Activated naive CD4-positive, alpha-beta T cell treated with Interleukin-2 at 50 U/mL for 16 hours (primary cell): Measurements from ENCODE around the gene FOSL1.

ENCODE experiments used
- DNase-seq: peaks from one replicate; pipeline ENCODE4 v3.0.0-alpha.2; 2020

FOSL1 gene

DNA sequence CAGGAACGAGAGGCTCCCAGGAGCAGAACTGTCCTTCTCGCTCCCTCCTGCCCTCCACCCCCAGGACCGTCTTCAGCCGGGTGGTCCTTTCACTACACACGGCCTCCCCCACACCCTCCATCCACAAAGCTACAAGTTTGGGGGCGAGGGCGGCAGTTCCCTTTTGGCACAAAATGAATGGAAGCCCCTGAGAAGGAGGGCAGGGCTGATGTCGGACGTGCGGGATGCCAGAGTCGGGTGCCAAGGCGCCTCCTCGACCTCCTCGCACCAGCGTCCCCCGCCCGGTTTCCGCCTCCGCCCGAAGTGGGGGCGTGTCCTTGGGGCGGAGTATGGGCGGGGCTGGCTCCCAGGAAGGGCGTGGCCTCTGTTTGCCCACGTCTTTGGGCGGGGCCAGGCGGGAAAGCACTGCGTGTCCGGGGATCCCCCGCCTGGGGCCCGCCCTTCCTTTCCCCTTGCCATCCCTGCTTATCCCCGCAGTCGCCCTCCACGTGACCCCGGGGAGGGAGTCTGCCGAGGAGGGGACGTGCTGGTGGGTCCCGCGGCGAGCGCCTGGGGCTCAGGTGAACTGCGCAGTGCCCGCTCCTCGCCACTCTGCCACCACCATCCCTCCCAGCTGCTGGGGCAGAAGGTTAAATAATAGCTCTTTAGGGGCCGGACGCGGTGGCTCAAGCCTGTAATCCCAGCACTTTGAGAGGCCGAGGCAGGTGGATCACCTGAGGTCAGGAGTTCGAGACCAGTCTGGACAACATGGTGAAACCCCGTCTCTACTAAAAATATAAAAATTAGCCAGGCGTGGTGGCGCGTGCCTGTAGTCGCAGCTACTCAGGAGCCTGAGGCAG, 26.7 kb downstream of the FOSL1 start:
- DNase-seq: peak; percentile 95

DNA sequence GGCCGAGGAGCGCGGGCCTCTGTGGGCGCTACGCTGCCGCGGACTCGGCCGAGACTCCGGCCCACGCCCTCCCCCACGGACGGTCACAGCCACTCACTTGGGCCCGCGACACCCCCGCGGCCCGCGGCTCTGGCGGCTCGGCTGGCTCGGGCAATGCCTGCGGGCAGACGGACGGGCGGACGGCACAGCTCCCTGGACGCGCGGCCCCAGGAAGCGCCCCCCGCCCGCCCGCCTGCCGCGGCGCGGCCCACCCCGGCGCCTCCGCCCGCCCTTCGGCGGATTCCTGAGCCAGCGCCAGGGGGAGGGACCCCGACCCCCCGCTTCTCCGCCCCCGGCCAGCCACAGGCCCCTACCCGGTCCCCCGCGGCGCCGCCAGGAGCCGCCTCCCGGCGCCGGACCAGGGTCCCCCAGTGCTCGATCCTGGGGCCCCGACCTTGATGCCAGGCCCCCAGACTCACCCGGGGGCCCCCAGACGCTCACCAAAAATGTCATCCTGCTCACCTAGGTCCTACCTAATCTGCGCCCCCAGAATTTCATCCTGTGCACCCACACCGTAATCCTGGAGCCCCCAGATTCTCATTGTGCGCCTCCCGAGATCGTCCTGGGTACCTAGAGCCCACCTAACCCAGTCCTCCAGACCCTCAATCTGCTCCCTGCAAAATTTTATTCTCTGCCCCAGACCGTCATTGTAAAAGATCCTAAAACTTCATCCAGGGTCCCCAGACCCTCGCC, 27.4 kb downstream of the FOSL1 start, which contains the start of gene EFEMP2:
Gene EFEMP2, minus strand, starts transcription at position 215 of the 732 bp plus-strand sequence. CDS start 446 bp downstream, outside the sequence.
- DNase-seq: no peak

DNA sequence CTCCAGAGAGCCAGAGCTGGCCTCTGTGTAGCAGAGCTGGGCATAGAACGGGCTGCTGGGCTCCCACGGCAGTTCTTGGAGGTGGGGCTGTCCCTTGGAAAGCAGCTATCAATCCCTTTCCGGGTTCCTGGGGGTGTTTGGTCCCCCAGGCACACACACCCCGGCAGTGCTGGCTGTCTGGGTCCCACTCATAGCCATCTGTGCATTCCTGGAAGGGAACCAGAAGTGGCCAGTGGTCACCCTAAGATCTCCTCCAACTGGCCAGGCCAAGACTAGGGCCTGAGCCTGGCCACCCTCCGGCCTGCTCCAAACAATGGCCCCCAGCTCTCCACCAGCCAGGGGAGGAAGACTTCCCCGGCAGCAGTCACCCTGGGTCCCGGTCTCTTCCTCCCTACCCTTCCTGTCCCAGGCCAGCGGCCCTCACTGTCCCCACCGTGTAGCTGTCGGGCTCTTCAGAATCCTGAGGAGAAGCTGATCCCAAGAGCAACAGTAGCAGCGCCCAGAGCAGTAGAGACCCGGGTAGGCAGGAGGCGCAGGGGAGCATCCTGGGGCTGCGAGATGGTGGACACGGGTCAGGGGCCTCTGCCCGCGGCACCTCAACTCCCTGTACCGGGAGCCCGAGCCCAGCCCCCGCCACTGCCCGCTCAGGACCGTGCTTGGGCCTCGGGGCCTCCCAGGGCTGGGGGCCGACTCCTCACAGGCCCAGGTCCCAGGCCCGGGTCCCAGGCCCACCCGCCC, 28.2 kb downstream of the FOSL1 start:
- no peak for DNase-seq

DNA sequence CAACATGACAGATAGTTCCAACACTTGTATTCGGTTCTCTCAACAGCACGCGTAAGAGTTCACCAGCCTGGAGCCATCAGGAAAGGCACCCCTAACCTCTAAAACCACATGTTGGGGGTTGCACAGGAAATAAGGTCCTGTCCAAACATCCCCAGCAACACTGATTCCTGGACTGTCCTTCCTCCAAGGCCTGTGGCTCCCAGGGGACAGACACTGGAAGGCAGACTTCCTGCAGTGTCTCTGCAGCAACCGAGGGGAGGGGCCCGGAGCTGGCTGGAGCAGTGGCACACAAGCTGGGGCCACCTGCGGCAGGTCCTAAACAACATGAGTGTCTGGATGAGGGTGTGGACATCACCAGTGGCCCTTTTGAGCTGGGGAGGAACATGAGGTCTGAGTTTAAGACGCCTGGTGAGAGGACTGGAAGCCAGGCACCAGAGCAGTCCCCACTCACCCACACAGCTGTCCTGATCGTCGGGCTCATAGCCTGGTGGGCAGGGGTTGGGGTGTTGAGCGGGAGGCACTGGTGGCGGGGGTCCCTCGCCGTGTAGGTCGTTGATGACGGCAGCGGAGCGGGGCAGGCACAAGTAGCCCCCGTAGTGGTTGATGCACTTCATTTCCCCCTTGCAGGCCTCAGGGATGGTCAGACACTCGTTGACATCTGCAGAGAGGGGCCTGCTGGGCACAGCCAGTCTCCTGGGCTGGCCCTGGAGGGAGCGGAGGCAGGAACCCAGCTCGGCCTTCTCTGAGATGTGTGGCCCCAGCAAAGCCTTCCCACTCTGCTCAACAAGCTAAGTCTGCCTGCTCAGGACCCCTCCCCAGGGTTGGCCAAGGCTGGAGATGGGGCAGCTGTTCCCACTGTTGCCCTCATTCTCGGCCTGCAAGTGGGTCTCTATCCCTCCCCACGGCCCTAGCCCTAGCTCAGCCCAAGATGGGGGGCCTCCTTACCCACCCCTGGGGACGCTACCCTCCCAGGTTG, 29.2 kb downstream of the FOSL1 start:
- DNase-seq: no peak

DNA sequence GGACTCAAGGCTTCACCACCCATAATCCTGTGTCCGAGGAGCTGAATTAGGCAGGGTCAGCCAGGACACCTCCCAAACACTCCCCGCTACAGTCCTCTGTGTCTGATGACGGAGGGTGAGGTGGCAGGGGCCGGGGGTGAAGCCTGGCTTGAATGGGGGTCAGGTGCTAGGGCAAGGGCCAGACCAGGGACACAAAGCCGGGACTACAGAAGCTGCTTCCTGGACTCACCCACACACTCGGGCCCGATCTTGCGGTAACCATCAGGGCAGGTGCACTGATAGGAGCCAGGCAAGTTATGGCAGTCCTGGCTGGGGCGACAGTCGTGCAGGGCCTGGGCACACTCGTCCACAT, 29.9 kb downstream of the FOSL1 start:
- no peak for DNase-seq

DNA sequence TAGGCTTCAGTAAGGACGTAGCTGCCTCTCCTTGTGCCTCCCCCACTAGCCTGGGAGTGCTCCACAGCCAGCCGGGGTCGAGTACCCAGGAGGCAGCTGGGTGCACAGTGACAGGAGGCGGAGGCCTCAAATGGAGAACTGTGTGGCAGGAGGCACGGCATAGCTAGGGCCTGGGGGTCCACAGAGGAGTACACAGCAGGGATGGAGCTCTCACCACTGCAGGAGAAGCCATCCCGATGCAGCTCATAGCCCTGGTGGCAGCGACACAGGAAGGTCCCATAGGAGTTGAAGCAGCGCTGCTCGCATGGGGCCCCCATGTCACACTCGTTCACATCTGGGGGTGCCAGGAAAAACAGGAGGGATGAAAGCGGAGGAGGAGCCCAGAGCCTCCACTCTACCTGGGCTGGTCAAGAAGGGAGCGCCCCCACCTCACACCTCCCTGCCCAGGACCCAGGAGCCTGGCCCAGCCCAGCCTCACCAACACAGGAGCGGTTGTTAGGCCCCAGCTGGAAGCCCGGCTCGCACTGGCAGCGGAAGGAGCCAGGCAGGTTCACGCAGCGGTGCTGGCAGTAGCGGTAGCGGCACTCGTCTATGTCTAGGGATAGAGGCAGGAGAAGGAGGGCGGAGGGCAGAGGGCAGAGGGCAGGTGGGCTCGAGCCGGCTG, 30.4 kb downstream of the FOSL1 start:
- no peak for DNase-seq

DNA sequence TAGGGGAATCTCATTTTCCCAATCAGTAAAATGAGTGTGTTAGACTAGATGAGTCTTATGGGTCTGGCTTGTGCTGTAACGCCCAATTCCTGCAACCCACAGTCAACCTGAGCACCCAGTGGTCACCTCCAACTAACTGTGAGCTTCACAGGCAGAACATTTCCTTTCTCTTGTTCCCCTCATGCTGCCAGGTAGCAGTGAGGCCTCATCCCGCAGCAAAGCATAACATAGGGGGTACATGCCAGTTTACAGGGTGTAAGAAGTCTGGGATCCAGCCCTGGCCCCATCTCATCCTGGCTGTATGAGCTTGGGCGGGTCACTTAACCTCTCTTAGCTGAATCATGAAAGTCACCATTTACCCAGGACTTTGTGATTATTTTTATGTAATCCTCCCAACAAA, 31.3 kb downstream of the FOSL1 start:
- no peak for DNase-seq

DNA sequence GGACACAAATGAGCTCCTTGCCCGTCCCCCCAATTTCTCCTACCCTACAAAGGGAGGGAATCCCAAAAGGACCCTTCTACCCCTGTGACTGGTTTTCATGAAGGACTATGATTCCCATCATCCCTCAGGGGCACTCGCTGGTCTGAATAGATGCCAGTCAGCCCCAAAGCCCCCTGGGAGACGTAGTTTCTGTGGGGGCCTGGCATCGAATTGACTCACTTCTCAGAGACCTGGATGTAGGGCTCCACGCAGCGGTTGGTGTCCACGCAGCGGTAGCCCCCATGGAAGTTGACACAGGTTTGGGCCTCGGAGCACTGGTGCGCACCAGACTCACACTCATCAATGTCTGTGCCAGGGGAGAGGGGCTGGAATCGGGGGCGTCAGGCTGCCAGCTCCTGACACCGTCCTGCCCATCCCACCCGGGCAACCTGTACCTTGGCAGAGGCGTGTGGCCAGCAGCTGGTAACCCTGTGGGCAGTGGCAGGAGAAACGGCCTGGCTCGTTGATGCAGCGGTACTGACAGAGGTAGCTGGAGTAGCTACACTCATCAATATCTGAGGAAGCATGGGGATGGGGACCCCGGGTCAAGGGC, 32.0 kb downstream of the FOSL1 start:
- DNase-seq: peak; percentile 26

DNA sequence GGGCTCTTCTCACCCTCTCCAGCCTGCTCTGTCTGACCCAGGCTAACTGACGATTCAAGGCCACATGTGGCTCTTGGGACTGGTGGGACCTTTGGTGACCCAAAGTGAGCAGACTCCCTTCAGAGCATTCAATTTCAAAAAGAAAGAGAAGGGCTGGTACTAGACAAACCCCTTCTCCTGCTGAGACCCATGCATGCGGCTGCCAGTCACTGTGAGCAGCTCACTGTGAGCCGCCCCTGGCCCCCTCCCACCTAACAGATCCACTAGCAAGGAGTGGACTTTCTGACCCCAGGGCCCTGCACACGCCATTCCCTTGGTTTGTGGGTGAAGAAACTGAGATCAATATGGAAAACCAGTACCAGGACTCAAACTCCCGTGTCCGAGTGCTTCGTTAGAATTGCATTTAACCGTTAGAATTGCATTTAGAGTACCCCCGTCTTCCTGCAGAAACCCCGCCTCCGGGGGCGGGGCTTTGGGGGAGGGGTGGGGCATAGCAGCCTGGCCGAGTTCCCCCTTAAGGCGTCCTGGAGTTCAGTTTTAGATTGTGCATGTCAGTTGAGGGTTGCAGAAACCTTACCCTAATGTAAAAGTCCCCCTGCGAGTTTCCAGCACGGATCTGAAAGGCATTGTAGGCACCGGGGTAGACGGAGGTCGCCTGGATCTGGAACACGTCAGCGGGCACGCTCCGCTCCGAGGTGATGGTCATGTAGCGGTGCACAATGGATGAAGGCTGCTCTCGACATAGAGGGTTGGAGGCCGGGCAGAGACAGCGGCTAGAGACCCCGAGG, 32.7 kb downstream of the FOSL1 start:
- DNase-seq: no peak

DNA sequence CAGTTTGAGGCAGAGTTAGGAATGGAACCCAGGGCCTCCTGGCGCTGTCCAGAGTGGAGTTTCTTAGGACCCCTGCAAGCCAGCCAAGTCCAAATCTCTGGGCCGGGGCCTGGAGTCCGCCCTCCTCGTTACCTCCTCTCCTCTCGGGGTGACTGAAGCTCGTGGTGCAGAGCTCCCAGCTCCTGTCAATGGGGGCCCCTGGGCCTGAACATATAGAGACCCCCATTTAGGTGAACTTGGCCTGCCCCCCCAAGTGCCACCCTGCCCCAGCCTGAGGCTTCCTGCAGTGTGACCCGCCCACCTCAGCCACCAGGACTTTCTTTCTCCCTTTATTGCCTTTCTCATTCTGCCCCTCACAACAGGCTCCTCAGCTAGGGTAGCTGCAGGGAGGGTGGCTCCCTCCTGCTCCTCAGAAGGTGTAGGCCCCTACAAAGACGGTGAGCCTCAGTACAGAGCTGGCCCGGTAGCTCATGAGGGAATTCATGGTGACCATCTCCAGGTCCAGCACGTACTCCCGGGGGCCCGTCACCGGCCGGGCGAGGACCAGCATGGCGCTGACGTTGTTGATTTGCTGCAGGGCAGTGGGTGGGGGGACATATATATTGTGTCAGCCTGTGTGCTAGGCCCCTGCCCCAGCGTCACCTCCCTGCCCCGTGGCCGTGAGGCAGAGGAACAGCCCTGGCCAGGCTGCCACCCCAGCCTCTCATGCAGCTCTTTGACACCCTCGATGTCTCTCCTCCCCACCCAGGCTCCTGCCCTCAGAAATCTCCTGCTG, 33.5 kb downstream of the FOSL1 start:
- DNase-seq: no peak

DNA sequence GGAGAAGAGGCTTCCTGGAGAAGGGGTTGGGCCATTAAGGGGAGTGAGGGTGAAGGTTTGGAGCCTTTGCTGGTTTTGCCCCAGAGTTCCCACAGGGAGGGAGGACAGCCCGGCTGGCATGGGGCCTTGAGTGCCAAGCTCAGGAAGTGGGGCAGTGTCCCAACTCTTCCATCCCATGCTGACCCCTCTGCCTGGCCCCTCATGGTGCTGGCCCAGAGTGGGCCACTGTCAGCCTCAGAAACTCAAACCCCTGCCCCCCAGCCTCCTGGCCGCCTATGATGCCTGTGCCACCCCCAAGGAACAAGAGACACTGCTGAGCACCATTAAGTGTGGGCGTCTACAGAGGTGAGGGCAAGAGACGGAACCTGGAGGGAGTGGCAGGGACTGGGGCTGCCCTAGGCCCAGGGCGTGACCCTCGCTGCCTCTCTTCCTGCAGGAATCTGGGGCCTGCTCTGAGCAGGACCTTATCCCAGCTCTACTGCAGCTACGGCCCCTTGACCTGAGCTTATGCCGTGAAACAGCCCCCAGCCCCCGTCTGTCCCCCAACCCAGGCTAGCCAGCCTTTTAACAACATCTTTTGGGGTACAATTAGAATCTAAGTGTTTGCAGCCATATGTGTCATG, 34.5 kb downstream of the FOSL1 start:
- DNase-seq: no peak

DNA sequence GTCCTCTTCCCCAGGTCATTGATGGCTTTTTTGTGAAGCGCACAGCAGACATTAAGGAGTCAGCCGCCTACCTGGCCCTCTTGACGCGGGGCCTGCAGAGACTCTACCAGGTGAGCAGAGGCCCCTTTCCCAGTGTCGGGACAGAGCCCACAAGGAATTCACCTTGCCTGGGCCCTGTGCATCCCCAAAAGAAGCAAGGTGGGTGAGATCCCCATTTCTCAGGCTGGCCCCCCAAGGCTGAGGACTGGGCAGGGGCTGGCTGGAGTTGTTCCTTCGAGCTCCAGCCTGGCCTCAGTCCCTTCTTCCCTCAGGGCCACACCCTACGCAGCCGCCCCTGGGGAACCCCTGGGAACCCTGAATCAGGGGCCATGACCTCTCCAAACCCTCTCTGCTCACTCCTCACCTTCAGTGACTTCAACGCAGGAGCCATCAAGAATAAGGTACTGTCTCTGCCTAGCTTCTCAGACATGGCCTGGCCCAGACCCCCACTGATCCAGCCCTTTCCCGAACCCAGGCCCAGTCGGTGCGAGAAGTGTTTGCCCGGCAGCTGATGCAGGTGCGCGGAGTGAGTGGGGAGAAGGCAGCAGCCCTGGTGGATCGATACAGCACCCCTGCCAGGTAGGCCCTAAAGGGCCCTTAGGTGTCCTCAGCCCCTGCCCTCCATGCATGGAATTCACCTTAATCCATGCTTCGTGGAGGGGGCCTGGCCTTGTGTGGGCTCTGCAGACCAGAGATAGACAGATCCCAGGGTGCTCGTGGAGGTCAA, 35.3 kb downstream of the FOSL1 start:
- DNase-seq: no peak

DNA sequence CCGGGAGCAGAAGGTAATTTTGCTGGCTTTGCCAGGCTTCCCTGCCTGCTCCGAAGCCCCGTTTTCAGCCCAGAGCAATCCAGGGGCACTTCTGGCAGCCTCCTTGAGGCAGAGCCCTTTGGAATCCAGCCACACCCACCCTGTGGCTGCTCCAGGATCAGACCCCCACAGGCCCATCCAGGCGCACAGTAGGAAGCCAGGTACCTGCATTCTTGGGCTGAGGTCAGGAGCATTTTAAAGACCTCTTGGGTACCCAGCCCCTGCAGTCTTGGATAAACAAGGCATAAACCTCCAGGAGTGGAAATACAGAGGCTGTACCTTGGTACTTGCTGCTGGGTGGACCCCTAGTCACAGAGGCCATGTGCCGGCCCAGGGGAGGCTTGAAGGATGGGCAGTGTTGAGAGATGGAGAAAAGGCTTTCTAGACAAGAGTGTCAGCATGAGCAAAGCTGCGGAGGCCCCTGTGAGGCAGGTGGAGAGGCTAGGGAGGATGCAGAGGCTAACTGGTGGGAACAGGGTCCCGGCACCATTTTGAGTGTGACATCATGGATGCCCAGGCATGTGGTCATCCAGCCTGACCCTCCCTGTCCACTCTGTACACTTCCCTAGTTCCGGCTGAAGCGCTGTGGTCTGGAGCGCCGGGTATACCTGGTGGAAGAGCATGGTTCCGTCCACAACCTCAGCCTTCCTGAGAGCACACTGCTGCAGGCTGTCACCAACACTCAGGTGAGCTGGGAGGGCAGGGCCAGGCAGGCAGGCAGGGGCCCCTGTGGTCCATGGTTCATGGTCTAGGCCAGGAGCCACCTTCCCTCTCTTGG, 36.1 kb downstream of the FOSL1 start:
- DNase-seq: no peak

DNA sequence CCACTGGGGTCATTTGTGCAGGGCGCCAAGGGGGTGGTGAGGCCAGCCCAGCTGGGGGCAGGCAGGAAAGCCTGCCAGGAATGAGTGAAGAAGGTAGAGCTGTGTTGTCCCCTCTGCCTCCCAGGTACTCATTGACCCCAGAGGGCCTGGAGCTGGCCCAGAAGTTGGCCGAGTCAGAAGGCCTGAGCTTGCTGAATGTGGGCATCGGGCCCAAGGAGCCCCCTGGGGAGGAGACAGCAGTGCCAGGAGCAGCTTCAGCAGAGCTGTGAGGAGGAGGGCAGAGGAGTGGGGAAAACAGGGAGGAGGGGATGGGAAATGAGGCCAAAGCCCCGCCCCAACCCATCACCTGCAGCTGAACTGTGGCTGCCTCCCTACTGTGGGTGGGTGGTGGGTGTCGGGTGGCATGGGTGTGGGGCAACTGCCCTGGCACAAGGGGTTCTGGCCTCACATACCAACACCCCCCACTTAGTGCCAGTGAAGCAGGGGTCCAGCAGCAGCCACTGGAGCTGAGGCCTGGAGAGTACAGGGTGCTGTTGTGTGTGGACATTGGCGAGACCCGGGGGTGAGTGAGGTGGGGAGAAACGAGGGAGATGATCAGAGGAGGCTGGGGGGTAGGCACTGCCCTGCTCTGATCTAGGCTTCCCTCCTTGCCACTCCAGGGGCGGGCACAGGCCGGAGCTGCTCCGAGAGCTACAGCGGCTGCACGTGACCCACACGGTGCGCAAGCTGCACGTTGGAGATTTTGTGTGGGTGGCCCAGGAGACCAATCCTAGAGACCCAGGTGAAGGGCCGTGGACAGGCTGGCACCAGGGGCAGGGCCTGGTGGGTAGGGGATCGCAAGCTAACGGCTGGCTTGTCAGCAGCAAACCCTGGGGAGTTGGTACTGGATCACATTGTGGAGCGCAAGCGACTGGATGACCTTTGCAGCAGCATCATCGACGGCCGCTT, 37.0 kb downstream of the FOSL1 start:
- DNase-seq: no peak

DNA sequence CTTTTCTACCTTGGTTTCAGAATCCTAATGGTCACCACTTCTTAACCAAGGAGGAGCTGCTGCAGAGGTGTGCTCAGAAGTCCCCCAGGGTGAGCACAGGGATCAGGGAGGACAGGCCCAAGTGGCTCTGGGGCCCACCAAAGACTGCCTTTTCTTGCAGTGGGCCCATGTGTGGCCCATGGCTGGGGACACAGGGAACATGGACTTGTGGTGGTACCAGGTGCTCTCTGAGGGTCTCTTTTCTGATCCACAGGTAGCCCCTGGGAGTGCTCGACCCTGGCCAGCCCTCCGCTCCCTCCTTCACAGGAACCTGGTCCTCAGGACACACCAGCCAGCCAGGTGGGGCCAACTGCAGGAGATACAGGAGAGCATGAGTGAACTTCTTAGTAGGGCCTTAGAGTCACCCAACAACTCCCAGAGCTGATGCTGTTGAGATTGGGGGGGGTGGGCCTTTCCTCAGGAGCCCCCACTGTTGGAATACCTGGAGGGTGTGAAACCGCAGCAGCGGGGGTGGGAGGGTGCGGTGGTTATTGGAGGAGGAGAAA, 37.9 kb downstream of the FOSL1 start:
- DNase-seq: no peak
